H1 (cell line): ENCODE data around the gene CDH12. TPM values are rescaled to one million over a fixed set of nuclear protein-coding genes. Genes with fewer than 3 reads are reported as not detected.

Experiments
- CTCF ChIA-PET: fragments of 300-600 bp; sonication (Branson Sonifier 250); formaldehyde crosslinking; loops from one replicate; lab custom pipeline; 2021; ENCODE audit not compliant: partially characterized antibody; lab: Charles Lee
- POLR2A ChIA-PET: fragments of 300-600 bp; sonication (Branson Sonifier 250); formaldehyde crosslinking; loops from one replicate; lab custom pipeline; 2021; ENCODE audit warnings: inconsistent platforms; ENCODE audit not compliant: partially characterized antibody; lab: Charles Lee
- DNase-seq, 2 experiments: peaks; one replicate each; pipeline versions ENCODE4 v3.0.0 to v3.0.0-alpha.2; 2010 to 2022; ENCODE audit warnings: low spot score in 2 of 2, low read depth in 1 of 2, mixed read lengths in 1 of 2
- FAIRE-seq: peaks from 2 replicates; lab custom pipeline; 2011; peaks lifted over from hg19 to GRCh38; lab: Jason Lieb, UNC
- H2AFZ ChIP-seq: 2 replicates; pipeline ENCODE4 v1.8.1; 2012; ENCODE audit warnings: low read length, inconsistent platforms
- H2AK5ac ChIP-seq: 2 replicates; pipeline ENCODE4 v1.6.1; 2013; ENCODE audit warnings: low read depth, low read length
- H2BK120ac ChIP-seq: replicated peaks from 2 replicates; pipeline ENCODE3; 2013; ENCODE audit warnings: low read depth, low read length, inconsistent platforms
- H2BK12ac ChIP-seq: 2 replicates; pipeline ENCODE4 v1.6.1; 2013; ENCODE audit warnings: low read depth, low read length
- H2BK15ac ChIP-seq: 2 replicates; pipeline ENCODE4 v1.6.1; 2013; ENCODE audit warnings: low read length
- H2BK20ac ChIP-seq: 2 replicates; pipeline ENCODE4 v1.6.1; 2013; ENCODE audit warnings: low read length
- H2BK5ac ChIP-seq: 2 replicates; pipeline ENCODE4 v1.6.1; 2013; ENCODE audit warnings: low read depth, low read length
- H3K14ac ChIP-seq: 2 replicates; pipeline ENCODE4 v1.6.1; 2013; ENCODE audit warnings: inconsistent platforms; ENCODE audit not compliant: insufficient read length
- H3K18ac ChIP-seq: 2 replicates; pipeline ENCODE4 v1.6.1; 2013; ENCODE audit warnings: low read length; ENCODE audit errors: extremely low read depth
- H3K23ac ChIP-seq: 2 replicates; pipeline ENCODE4 v1.6.1; 2013; ENCODE audit warnings: inconsistent platforms; ENCODE audit not compliant: insufficient read length
- H3K23me2 ChIP-seq: 2 replicates; pipeline ENCODE4 v1.6.1; 2013; ENCODE audit warnings: low read depth, low read length
- H3K27ac ChIP-seq: 2 replicates; pipeline ENCODE4 v1.6.1; 2011; ENCODE audit warnings: low read depth, low read length, inconsistent platforms
- H3K27me3 ChIP-seq, 4 experiments: replicated peaks in 1 of 4; 1 replicate in 1 of 4; 2 replicates in 3 of 4; pipeline versions ENCODE4 v1.6.1 to v1.8.1; 2011 to 2013; ENCODE audit warnings: low read length in 3 of 4, mild to moderate bottlenecking in 3 of 4, inconsistent platforms in 2 of 4, mixed read lengths in 2 of 4, moderate library complexity in 1 of 4; ENCODE audit not compliant: control insufficient read depth in 3 of 4, insufficient read depth in 3 of 4; ENCODE audit errors: extremely low read depth in 1 of 4
- H3K36me3 ChIP-seq, 4 experiments: 2 replicates each; pipeline versions ENCODE4 v1.6.1 to v1.8.1; 2011 to 2013; ENCODE audit warnings: mild to moderate bottlenecking in 4 of 4, low read length in 3 of 4, moderate library complexity in 2 of 4, control low read depth in 1 of 4, inconsistent platforms in 1 of 4; ENCODE audit not compliant: insufficient read depth in 4 of 4, control insufficient read depth in 2 of 4
- H3K4ac ChIP-seq: replicated peaks from 2 replicates; pipeline ENCODE3; 2013; ENCODE audit warnings: low read length, low read depth, mixed read lengths, inconsistent platforms; ENCODE audit not compliant: insufficient read length
- H3K4me1 ChIP-seq, 4 experiments: replicated peaks in 1 of 4; 1 replicate in 1 of 4; 2 replicates in 3 of 4; pipeline versions ENCODE4 v1.6.1 to v1.8.1; 2011 to 2013; ENCODE audit warnings: low read length in 3 of 4, inconsistent platforms in 2 of 4, mixed read lengths in 1 of 4; ENCODE audit not compliant: insufficient read depth in 4 of 4, control insufficient read depth in 3 of 4
- H3K4me2 ChIP-seq, 2 experiments: 2 replicates each; pipeline versions ENCODE4 v1.6.1 to v1.8.1; 2011 to 2013; ENCODE audit warnings: low read depth in 2 of 2, low read length in 2 of 2, control low read depth in 1 of 2, inconsistent platforms in 1 of 2, mild to moderate bottlenecking in 1 of 2; ENCODE audit not compliant: insufficient read depth in 1 of 2
- H3K4me3 ChIP-seq, 4 experiments: fragments of 200-600, 300-600 bp in 1 of 4; sonication (generic), shearing (Covaris generic), sonication (Bioruptor Twin) in 1 of 4; 2 replicates each; pipeline versions ENCODE4 v1.5.1 to v1.8.1; 2011 to 2016; ENCODE audit warnings: low read length in 4 of 4, low read depth in 3 of 4, control low read depth in 2 of 4, inconsistent platforms in 2 of 4, mild to moderate bottlenecking in 2 of 4, mixed read lengths in 1 of 4, moderate library complexity in 1 of 4; ENCODE audit not compliant: insufficient read depth in 2 of 4; ENCODE audit errors: extremely low read depth in 1 of 4
- H3K56ac ChIP-seq: replicated peaks from 2 replicates; pipeline ENCODE3; 2013; ENCODE audit warnings: low read depth, mild to moderate bottlenecking, mixed read lengths, low read length, inconsistent platforms; ENCODE audit not compliant: insufficient read length
- H3K79me1 ChIP-seq: 2 replicates; pipeline ENCODE4 v1.6.1; 2013; ENCODE audit warnings: low read depth, low read length, control low read depth
- H3K79me2 ChIP-seq, 2 experiments: 2 replicates each; pipeline versions ENCODE4 v1.6.1 to v1.8.1; 2012 to 2013; ENCODE audit warnings: low read length in 2 of 2, mild to moderate bottlenecking in 2 of 2, inconsistent platforms in 1 of 2; ENCODE audit not compliant: insufficient read depth in 2 of 2, control insufficient read depth in 1 of 2
- H3K9ac ChIP-seq, 4 experiments: replicated peaks in 1 of 4; 1 replicate in 1 of 4; 2 replicates in 3 of 4; pipeline versions ENCODE4 v1.6.1 to v1.8.1; 2011 to 2013; ENCODE audit warnings: low read depth in 3 of 4, low read length in 3 of 4, control low read depth in 2 of 4, mild to moderate bottlenecking in 2 of 4, moderate library complexity in 2 of 4, inconsistent platforms in 1 of 4; ENCODE audit errors: extremely low read depth in 1 of 4
- H3K9me3 ChIP-seq, 2 experiments: 2 replicates each; pipeline versions ENCODE4 v1.6.1 to v1.8.1; 2012 to 2013; ENCODE audit warnings: mild to moderate bottlenecking in 2 of 2, moderate library complexity in 2 of 2, control low read depth in 1 of 2, inconsistent platforms in 1 of 2, low read depth in 1 of 2, low read length in 1 of 2, mixed read lengths in 1 of 2; ENCODE audit not compliant: insufficient read depth in 2 of 2
- H4K20me1 ChIP-seq, 2 experiments: replicated peaks in 1 of 2; 2 replicates each; pipeline versions ENCODE3 to v1.8.1; 2011 to 2013; ENCODE audit warnings: inconsistent platforms in 2 of 2, low read length in 2 of 2, mild to moderate bottlenecking in 1 of 2; ENCODE audit not compliant: insufficient read depth in 2 of 2, control insufficient read depth in 1 of 2
- H4K5ac ChIP-seq: 2 replicates; pipeline ENCODE4 v1.6.1; 2013; ENCODE audit warnings: low read length, low read depth, mixed read lengths, inconsistent platforms; ENCODE audit not compliant: insufficient read length
- H4K8ac ChIP-seq: 2 replicates; pipeline ENCODE4 v1.8.0; 2013; ENCODE audit warnings: mild to moderate bottlenecking, moderate library complexity, low read length, inconsistent platforms; ENCODE audit not compliant: insufficient read depth; ENCODE audit errors: extremely low read depth
- H4K91ac ChIP-seq: replicated peaks from 2 replicates; pipeline ENCODE3; 2013; ENCODE audit warnings: low read length, mixed read lengths, inconsistent platforms; ENCODE audit not compliant: insufficient read length
- CBX5 ChIP-seq: fragments of 300-800, 300-1000 bp; sonication (generic); IDR thresholded peaks from 2 replicates; pipeline ENCODE4 v1.7.1; 2016; ENCODE audit warnings: antibody characterized with exemption, low read length, low read depth
- CHD2 ChIP-seq: IDR thresholded peaks from 2 replicates; pipeline ENCODE4 v1.6.1; 2012; ENCODE audit warnings: low read length, improper control_type of control experiment
- POLR2AphosphoS5 ChIP-seq: IDR thresholded peaks from 2 replicates; pipeline ENCODE4 v1.6.1; 2011; ENCODE audit warnings: low read depth, low read length
- RFX5 ChIP-seq: IDR thresholded peaks from 2 replicates; pipeline ENCODE4 v1.6.1; 2011; ENCODE audit warnings: low read depth, low read length, improper control_type of control experiment, borderline replicate concordance
- RXRA ChIP-seq: IDR thresholded peaks from 2 replicates; pipeline ENCODE4 v1.6.1; 2011; ENCODE audit warnings: low read depth, mild to moderate bottlenecking, low read length, moderate library complexity; ENCODE audit not compliant: insufficient read depth
- SAP30 ChIP-seq: fragments of 300-600 bp; sonication (generic); IDR thresholded peaks from 2 replicates; pipeline ENCODE4 v1.7.1; 2012; ENCODE audit warnings: low read length, moderate library complexity, mild to moderate bottlenecking, inconsistent platforms; ENCODE audit not compliant: insufficient read depth, insufficient replicate concordance
- SP2 ChIP-seq: IDR thresholded peaks from 2 replicates; pipeline ENCODE4 v1.6.1; 2012; ENCODE audit warnings: mild to moderate bottlenecking, low read length, inconsistent platforms
- SRF ChIP-seq: IDR thresholded peaks from 2 replicates; pipeline ENCODE4 v1.6.1; 2011; ENCODE audit warnings: mild to moderate bottlenecking, low read depth, low read length, moderate library complexity
- TBP ChIP-seq: IDR thresholded peaks from 2 replicates; pipeline ENCODE4 v1.6.1; 2011; ENCODE audit warnings: low read depth, low read length, improper control_type of control experiment
- WGBS, 2 experiments: shearing (Covaris generic) in 1 of 2; methylation state at CpG; one replicate each; pipeline versions ENCODE4 v1.1.6 to v1.1.7; 2013 to 2015; ENCODE audit warnings: low lambda C conversion rate in 2 of 2, mixed read lengths in 2 of 2, inconsistent platforms in 1 of 2, low coverage in 1 of 2, missing lambda C conversion rate in 1 of 2; ENCODE audit not compliant: insufficient replicate concordance in 2 of 2, insufficient coverage in 1 of 2, insufficient read length in 1 of 2; ENCODE audit errors: extremely low coverage in 1 of 2, missing lambda C conversion rate in 1 of 2; 5-methylcytosine and 5-hydroxymethylcytosine counted together
- polyA plus RNA-seq, 7 experiments: library from polyadenylated mRNA; depleted of rRNA in 3 of 7; stranded (reverse) in 5 of 7; unstranded in 2 of 7; fragments of >200 nt in 5 of 7; fragments of 200-250 nt in 2 of 7; gene quantifications; 1 replicate in 5 of 7; 2 replicates in 1 of 7; 4 replicates in 1 of 7; pipeline versions ENCODE4 v1.2.1 to v1.2.3, GENCODE V29; 2011 to 2013; ENCODE audit warnings: missing spikeins in 2 of 7, mixed read lengths in 2 of 7
- total RNA-seq: library from RNA; stranded (reverse); fragmentation: NEBNext Ultra II Directional; extraction: Animal tissue kit (Norgen Biotek cat#: 25700); gene quantifications from 2 replicates; pipeline ENCODE4 v1.2.1, GENCODE V29; 2021

Gene CDH12
- total and polyA plus RNA-seq, 2 of the 8 experiments (the other 6 are each of a cell fraction or from before 2014, with no cell fraction given), result 0.03 TPM; not detected in 1

DNA sequence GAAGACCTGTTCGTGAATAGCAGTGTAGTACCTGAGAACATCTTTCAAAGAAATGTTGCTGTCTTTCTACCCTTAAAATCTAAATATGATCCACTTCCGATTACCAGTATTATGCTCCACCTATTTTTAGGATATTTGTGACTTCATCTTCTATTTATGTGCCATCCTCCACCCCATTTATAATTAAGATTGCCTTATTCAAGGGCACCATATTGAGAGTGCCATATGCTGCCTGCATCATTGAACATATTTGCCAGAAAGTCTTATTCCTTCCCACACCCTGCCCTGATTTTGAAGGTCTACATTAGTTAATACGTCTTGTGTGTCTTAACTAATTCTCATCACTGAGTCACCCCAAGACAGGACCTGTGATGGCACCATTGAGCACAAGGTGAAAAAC is 1076.7 kb downstream of the CDH12 start:
- no peak overlapping the region for H3K27ac ChIP-seq
- no peak overlapping the region for H3K9ac ChIP-seq
- TF ChIP-seq TBP (no peak), CBX5 (no peak), SRF (no peak), RXRA (no peak), POLR2AphosphoS5 (no peak), SAP30 (no peak), CHD2 (no peak), RFX5 (no peak), SP2 (no peak)
- H3K9me3 ChIP-seq, result no peaks in the 10 kb centered on the region
- no peaks in the 10 kb centered on the region for H3K79me1 ChIP-seq
- H3K23ac ChIP-seq, result no peak overlapping the region
- no peak overlapping the region for H3K4me3 ChIP-seq
- H3K4ac ChIP-seq, result no peak overlapping the region
- H3K56ac ChIP-seq, result no peak overlapping the region
- H2BK15ac ChIP-seq, result no peak overlapping the region
- no peak overlapping the region for H3K4me2 ChIP-seq
- H3K14ac ChIP-seq, result no peak overlapping the region
- no peaks in the 10 kb centered on the region for H4K20me1 ChIP-seq
- H3K23me2 ChIP-seq, result no peaks in the 10 kb centered on the region
- DNase-seq (no peak), FAIRE-seq (no peak)
- H3K27me3 ChIP-seq, result no peaks in the 10 kb centered on the region
- ChIA-PET POLR2A (no interaction called here), CTCF (no interaction called here)
- H2BK120ac ChIP-seq, result no peak overlapping the region
- H4K91ac ChIP-seq, result no peak overlapping the region
- no peak overlapping the region for H4K5ac ChIP-seq
- no peak overlapping the region for H2BK5ac ChIP-seq
- no peak overlapping the region for H2AFZ ChIP-seq
- WGBS, 2 experiments, result 97% methylated on average over 3 of the region's 3 CpGs; no CpG with 5 or more reads in 1 of the 2 experiments
- no peak overlapping the region for H4K8ac ChIP-seq
- no peaks in the 10 kb centered on the region for H3K79me2 ChIP-seq
- H3K36me3 ChIP-seq, result no peaks in the 10 kb centered on the region
- H2BK20ac ChIP-seq, result no peak overlapping the region
- H3K4me1 ChIP-seq, result no peaks in the 10 kb centered on the region
- H2AK5ac ChIP-seq, result no peak overlapping the region
- no peak overlapping the region for H3K18ac ChIP-seq
- H2BK12ac ChIP-seq, result no peak overlapping the region
